HG03064 (cell line): Measurements from ENCODE around the gene ASPDH.
"Not testable (repeated sequence)": the region's sequence is repeated elsewhere in the genome, so short reads cannot be mapped to it uniquely, and the experiment has no call there.

Experiments used
- ATAC-seq: cut with Tn5 transposase; IDR thresholded peaks from one replicate; pipeline ENCODE4 v1.9.1; 2021; ENCODE audit warnings: low read depth; ENCODE audit not compliant: unreplicated experiment

ASPDH gene

DNA sequence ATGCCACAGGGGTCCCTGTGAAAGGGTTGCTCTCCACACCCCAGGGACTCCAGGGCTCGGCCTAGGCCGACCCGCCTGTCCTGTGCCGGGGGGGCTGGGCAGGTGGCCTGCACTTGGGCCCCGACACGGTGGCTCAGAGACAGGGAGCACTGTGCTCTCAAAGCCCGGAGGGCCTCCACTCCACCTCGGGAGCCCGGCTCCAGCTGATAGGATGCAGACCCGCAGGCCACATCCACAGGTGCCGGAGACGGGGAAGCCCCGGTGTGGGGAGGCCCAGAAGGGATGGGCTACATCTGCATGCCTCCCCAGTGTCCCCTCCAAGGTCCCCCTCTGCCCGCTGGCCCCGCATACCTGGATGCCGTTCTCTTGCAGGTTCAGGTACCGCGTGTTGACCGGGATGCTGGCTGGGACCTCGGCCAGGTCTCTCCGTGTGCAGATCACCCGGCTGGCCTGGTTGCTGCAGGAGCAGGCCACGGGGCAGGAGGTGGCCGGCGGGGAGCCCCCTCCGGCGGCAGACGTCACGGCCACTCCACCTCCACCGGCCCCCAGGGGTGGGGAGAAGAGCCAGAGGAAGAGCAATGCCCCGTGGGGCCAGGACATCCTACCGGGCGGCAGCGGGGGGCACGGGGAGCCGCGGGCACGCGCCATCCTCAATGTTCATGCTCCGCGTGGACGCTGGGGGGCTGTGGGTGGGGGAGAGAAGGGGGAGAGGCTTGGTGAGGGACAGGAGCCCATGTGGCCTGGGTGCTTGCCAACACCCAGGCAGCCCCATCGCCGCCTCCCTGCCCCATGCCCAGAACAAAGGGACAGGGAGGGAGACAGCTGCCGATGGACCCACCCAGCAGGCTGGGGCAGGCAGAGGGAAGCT lies 34.7 kb upstream of the ASPDH start:
- no peak for ATAC-seq

DNA sequence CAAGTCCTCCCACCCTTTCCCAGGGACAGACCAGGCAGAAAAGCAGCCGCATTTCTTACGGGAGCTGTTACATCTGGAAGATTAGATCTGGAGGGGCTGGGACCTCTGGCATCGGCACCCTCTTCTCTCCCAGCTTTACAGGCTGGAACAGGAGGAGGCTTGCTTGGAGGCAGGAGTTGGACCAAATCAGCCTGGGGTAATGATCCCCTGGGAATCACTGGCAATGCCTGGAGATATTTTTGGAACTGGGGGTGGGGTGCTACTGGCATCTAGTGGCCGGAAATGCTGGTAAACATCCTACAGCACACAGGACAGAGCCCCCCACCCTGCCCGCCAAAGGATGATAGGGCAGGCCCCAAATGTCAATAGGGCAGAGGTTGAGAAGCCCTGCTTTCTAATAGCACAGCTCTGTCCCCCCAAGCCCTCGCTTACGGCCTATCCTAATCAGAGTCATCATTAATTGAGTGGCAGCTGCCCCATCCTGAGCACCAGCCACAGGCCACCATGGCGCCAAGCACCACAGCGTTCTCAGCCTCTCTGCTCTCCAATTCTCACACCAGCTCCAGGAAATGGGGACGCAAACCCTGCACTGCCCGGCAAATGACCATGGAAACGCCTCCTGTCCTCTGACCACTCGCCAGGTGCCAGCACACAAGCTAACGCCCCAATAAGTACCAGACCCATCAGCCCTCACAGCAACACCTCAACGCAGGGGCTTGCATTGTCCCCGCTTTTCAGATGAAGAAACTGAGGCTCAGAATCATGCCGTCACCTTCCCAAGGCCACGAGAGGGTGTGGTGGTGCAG lies 33.9 kb upstream of the ASPDH start:
- no peak for ATAC-seq

DNA sequence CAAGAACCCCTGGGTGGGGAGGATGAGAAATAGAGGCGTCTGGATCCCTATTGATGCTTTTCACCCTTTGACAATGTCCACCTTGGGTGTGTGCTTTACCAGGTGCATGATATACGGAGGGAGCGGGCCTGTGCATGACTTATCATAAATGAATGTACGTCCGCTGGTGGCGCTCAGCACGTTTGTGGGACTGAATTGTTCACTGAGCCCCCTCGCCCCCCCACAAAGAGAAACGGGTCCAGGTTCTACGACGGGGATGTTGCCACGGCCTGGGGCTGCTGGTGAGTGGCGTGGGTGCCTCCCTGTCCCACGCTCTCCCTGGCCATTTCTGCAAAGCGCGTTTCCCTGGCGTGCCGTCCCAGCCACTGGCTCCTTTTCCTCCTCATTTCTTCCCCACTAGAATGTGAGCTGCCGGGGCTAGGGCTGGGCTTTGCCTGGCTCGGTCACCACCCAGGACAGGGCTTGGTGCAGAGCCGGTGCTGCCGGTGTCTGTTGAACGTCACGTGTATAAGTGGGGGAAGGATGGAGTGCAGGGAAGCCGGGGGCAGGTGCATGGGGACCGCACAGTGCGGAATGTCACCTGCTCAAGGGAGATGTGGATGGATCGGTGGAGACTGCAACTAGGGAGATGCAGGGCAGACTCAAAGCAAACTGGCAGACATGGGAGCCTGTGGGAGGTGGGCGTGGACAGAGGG lies 33.0 kb upstream of the ASPDH start:
- ATAC-seq, result no peak

DNA sequence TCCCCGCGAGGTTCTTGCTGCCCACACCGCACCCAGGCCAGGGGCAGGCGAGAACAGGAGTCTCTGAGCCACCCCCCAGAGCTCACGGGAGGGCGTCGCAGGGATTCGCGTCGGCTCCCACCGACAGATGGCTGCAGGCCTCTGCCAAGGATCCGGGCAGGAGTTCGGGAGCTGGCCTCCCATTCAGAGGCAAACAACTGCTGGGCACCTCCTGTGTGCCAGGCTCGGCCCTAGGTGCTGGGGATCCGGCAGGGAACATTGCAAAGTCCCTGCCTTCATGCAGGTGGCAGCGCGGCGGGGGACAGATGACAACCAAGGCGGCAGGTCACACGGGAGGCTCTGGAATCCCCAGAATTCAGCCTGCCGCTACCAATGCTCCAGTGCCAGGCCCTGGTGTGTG lies 29.2 kb upstream of the ASPDH start:
- no peak for ATAC-seq

DNA sequence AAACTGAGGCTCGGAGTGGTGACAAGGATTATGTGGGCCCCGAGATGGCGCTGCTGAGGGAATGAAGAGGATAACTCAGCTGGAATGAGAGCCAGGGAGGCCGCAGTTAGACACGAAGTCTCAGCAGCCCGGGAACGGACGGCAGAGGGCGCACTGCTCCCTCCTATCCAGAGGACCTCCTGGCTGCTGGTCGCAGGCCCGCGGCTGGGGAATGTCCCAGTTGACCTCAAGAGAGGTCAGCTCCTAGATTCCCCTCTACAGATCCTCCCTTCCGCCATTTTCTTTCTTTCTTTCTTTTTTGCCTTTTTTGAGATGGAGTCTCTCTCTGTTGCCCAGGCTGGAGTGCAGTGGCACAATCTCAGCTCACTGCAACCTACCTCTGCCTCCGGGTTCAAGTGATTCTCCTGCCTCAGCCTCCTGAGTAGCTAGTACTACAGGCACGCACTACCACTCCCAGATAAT lies 24.1 kb upstream of the ASPDH start:
- ATAC-seq, result no peak

DNA sequence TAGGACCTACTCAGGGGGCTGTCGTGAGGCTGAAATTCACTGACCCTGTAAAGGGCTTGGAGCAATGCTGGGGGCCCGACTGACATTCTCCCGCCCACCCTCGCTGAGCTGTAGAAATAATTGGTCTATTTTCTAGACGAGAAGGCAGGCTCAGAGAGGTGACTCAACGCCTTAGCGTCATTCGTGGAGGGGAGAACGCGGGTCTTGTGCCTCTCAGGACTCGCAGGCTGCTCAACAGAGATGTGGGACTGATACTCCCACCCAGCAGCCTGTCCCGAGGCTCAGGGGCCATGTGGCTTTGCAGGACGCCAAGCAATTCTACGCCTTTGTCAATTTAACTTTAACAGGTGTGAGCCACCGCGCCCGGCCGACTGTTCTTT lies 23.6 kb upstream of the ASPDH start:
- no peak for ATAC-seq

DNA sequence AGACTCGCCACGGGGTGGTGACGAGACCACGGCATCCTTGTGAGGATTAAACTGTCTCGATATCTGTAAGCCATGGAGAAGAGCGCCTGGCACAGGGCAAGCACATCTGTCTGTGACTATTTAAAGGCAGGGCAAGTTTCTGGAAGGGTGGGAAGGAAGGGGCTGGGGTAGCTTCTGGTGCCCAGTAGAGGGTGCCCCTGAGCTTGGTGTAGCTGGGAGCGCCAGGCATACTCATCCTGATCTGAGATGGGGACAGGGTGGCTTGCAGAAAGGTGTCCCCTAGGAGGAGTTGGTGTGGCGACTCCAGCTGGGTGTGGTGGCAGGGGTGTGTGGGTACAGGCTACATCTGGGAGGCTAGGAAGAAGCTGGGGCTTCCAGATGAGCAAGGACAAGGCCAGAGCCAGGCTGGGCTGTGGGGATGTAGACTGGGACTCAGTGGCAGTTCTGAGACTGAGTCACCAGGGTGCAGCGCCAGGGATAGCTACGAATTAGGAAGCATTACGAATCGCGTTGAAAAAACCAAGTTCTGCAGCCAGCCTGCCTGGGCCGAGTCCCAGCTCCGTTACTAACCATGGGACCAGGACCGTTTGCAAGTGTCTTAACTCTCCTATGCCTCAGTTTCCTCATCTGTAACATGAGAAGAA lies 23.1 kb upstream of the ASPDH start:
- ATAC-seq, result no peak

DNA sequence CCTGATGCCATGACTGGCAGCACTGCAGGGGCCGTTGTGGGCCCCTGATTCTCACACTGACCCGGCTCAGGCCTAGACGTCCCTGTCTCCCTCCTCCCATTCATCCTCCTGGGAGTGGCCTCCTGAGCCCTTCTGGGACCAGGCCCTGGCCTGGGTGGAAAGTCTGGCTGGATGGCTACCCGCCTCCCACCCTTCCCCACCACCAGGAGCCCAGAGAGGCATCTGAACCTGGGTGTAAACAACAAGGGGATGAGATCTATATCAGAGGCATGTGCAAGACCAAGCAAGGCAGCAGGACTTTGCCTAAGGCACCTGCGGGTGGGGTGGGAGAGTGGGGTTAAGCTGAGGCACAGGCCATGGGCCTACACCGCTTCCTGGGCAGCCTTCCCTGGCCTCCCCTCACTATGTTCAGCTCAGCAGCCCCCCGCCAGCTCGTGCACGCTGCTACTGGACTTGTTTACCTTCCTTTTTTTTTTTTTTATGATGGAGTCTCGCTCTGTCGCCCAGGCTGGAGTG lies 22.0 kb upstream of the ASPDH start:
- ATAC-seq, result no peak

DNA sequence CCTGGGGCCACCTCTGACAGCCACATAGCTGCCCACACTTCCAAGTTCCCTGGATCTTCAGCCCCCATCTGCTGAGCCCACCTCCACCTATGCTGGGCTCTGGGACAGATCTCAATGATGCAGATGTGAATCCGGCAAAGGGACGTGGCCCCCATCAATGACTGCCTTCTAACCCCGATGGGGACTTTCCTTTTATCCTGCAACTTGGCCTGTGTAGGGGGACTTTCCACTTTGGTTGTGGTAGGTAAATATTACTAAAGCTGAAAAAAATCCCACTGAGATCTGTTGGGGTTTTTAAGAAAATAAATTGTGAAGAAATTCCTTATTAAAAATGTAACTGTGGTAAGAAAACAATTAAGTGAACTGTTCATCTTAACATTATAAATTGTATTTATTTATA lies 20.8 kb upstream of the ASPDH start:
- ATAC-seq, result no peak

DNA sequence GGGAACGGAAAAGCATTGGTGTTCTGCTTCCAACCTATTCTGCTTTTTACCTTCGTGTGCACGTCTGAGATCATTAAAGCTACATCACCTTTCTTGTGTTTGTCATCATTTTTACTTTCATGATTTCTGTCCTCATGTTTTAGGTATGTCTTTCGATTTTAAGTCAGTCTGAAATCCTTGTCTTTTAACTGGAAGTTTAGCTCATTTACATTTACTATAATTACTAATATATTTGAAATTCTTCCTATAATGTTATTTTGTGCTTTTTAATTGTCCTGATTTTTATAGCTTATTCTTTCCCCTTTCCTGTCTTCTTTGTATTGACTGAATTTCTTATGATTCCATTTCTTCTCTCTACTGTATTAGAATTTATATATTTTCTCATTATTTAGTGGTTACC lies 19.2 kb upstream of the ASPDH start:
- no peak for ATAC-seq

DNA sequence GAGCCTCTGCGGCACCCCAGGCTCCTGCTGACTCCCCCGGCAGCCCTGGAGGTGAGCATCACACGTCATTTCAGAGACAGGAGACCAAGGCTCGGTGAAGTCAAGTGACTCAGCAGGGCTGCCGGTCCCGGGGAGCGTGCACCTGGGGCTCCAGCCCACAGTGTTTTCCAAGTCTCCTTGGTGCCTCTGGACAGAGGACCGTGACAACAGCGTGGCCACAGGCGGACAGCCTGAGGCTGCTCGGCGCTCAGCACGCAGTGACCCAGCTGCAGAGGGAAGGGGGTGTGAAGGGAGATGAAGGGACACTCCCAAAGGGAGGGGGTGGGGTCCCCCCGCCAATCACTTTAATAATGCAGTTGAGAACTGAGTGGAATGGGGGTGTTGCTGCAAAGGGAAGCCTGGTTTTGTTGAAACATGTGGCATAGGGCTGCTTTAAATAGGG lies 17.5 kb upstream of the ASPDH start:
- ATAC-seq, result no peak

DNA sequence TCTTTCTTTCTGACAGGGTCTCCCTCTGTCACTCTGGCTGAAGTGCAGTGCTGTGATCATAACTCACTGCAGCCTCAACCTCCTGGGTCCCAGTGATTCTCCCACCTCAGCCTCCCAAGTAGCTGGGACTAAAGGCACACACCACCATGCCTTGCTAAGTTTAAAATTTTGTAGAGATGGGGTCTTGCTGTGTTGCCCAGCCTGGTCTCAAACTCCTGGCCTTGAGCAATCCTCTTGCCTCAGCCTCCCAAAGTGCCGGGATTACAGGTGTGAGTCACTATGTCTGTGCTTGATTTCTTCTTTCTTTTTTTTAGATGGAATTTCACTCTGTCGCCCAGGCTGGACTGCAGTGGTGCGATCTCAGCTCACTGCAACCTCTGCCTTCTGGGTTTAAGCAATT lies 14.3 kb upstream of the ASPDH start:
- ATAC-seq, result not testable (repeated sequence)

DNA sequence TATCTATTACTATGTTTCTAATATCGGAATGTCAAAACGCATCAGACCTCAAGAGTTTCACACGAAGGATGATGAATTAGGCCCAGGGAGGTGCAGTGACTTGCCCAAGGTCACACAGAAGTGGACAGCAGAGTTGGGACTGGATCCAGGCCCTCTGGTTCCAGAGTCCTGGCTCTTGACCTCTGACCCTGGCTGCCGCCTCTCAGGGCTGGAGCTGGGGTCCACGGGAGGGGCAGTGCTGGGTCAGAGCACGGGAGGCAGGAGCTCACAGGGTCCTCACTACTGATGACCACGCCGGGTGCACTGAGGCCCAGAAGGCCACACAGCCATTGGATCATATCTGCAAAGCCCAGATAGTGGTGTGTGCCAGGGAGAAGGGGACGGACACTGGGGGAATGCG lies 9.2 kb upstream of the ASPDH start:
- ATAC-seq, result no peak

DNA sequence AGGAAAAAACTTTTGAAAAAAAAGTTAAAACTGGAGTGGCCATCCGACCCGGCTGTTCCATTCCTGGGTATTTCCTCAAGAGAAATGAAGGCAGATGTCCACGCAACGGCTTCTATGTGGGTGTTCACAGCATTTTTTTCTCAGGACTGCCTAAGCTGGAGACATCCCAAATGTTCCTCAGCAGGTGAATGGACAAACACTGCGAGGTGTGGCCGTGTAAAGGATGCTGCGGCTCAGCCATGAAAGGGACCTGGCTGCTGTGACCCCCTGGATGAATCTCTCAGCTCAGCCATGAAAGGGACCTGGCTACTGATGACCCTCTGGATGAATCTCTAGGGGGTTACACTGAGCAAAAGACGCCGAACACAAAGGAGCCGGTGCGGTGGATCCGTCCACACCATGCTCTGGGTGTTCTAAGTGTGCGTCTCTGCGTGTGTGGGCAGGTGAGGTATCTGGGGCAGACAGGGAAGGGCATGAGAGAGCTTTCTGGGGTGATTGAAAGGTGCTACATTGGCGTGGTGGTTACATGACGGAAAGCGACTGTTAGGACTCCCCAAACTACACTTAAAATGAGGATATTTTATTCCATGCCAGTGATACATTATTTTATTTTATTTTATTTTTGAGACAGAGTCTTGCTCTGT lies 7.2 kb upstream of the ASPDH start:
- no peak for ATAC-seq

DNA sequence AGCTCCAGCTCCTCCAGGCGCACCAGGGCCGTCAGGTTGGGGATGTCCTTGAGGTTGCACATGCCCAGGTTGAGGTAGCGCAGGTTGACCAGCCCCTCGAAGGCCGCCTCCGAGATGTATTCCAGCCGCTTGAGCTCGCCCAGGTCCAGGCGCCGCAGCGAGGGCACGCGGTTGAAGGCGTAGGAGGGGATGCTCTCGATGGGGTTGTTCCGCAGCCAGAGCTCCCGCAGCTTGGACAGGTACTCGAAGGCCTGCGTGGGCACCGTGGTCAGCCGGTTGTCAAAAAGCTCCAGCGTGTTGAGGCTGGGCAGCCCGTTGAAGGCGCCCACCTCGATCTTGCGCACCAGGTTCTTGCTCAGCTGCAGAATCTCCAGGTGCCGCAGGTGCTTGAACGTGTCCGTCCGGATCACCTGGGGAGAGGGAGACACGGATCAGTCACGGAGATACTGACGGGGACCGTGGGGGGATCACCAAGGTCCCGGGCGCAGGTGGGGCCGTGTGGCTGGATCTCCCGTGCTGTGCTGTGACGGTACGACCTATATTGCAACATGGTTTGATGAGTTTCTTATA lies 5.4 kb upstream of the ASPDH start:
- no peak for ATAC-seq

DNA sequence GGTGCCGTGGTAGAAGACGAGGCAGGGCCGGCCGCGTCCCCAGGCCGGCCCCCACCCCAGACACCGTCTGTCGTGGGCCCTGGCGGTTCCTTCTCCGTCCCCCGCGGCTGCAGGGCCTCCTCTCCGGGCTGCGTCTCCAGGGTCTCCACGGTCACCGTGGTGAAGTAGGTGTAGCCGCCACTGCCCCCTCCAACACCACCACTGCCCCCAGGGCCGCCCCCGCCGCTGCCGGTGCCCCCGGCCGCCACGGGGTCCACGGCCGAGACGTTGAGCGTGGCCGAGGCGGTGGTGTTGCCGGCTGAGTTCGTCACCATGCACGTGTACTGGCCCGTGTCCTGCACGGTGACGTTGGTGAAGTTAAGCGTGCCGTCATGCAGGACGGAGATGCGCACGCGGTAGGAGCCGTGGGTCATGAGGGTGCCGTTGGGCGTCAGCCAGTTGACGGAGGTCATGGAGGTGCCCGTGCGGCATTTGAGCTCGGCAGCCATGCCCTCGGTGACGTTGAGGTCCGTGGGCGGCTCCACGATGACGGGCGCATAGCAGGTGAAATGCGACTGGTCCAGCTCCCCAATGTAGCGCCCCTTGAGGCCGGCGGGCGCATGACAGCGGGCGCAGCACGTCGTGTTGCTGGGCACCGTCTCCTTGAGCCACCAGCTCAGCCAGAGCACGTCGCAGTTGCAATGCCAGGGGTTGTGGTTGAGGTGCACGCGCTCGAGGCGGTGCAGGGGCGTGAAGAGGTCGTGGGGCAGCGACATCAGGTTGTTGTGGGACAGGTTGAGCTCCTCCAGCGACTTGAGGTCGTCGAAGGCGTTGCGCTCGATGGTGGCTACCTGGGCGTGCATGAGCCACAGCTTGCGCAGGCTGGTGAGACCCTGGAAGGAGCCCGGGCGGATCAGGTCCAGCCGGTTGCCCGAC lies 4.6 kb upstream of the ASPDH start:
- no peak for ATAC-seq

DNA sequence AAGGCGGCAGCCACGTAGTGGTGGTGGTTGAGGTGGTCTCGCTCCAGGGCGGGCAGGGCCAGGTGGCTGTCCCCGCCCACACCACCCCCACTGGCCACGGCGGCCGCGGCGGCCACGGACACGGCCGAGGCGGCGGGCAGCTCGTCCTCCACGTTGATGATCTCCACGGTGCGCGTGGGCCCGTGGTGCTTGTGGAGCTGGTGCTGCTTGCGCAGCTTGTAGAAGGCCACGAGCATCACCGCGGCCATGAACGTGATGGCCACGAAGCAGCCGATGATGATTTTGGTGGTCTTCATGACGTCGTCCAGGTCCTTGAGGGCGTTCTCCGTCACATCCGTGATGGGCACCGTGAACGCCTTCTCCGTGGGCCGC lies 4.0 kb upstream of the ASPDH start:
- no peak for ATAC-seq

DNA sequence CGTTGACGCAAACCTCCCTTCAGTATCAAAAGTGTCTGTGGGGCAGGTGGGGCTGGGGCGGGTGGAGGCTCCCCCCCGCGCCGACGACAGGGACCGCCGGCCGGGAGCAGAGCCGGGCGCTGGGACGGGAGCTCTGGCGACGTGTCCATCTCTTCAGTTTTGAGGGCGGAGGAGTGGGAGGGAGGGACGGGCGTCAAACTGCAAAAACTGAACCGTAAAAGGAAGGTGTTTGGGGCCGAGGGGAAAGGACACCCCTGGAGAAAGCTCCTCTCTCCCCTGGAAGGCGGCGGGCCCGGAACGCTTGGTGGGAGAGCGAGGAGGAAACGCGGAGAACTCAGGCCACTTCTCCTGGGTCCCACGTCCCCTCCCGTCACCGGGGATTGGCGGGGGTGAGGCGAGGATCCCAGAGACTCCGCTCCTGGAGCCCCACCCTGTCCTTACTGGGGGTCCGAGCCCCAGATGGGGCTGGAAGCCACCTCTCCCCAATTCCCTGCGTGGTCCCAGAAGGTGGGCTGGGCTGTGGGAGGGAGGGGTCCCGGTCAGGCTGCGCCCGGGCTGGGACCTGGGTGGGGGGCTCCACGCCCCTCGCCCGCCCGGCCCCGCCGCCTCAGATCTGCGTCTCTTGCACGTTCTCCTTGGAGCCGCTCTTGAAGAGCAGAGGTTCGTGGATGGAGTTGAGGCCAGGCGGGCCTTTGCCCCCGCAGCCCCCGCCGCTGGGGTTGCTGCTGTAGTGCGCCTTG lies 3.4 kb upstream of the ASPDH start:
- no peak for ATAC-seq
